Panc1 (cell line): ENCODE results near the gene SCUBE3.

Experiments
- CTCF ChIP-seq: fragments of 450-650 bp; IDR thresholded peaks from 2 replicates; pipeline ENCODE4 v1.5.1; 2017; ENCODE audit warnings: mild to moderate bottlenecking
- POLR2AphosphoS5 ChIP-seq: IDR thresholded peaks from 2 replicates; pipeline ENCODE4 v1.6.1; 2012; ENCODE audit warnings: mild to moderate bottlenecking, low read depth, low read length, moderate library complexity
- REST ChIP-seq, 2 experiments: IDR thresholded peaks; 2 replicates each; pipeline ENCODE4 v1.6.1; 2011 to 2012; ENCODE audit warnings: low read depth in 2 of 2, control low read depth in 1 of 2, low read length in 1 of 2, mild to moderate bottlenecking in 1 of 2, moderate library complexity in 1 of 2; ENCODE audit not compliant: insufficient read depth in 1 of 2
- TCF7L2 ChIP-seq: IDR thresholded peaks from 2 replicates; pipeline ENCODE4 v1.6.1; 2011; ENCODE audit warnings: mild to moderate bottlenecking, low read depth, low read length, inconsistent platforms

GRCh38 chr6:35248300-35248699, 34.5 kb downstream of the SCUBE3 start:
- TF ChIP-seq CTCF (no peak), POLR2AphosphoS5 (no peak), REST (IDR thresholded peaks at IDR 0.05; ENCODE audit: insufficient read depth in 1 of 2, low read depth in 2 of 2, low read length in 1 of 2) (no peak), TCF7L2 (no peak)
